Activated gamma-delta T cell treated with Interleukin-2 at 50 U/mL for 16 hours (primary cell): Measurements from ENCODE around the gene LRP4.
A peak's percentile ranks its signal among the peaks of the same experiment; 100 is the strongest.
"Not testable (repeated sequence)": the region's sequence is repeated elsewhere in the genome, so short reads cannot be mapped to it uniquely, and the experiment has no call there.

Source experiments
- DNase-seq: peaks from one replicate; pipeline ENCODE4 v3.0.0-alpha.2; 2020

LRP4 gene

GRCh38 chr11:46918083-46918787, at the start of gene LRP4:
Gene LRP4 (minus strand): TSS chr11:46918550. CDS start chr11:46918379, 171 bp downstream.
- DNase-seq, result peak; percentile 20

- DNase-seq, result no peak
These were observed 49.6 kb upstream of the LRP4 start for GRCh38 chr11:46967962-46968361.

GRCh38 chr11:46966773-46967172, 48.4 kb upstream of the LRP4 start:
- no peak for DNase-seq

GRCh38 chr11:46963844-46964243, 45.5 kb upstream of the LRP4 start:
- DNase-seq, result no peak

- not testable (repeated sequence) for DNase-seq
These were observed 43.5 kb upstream of the LRP4 start for GRCh38 chr11:46961886-46962285.

GRCh38 chr11:46961041-46961440, 42.7 kb upstream of the LRP4 start:
- DNase-seq, result no peak

- no peak for DNase-seq
These were observed 40.4 kb upstream of the LRP4 start for GRCh38 chr11:46958777-46959176.

GRCh38 chr11:46953093-46953492, 34.7 kb upstream of the LRP4 start:
- no peak for DNase-seq

GRCh38 chr11:46952553-46952952, 34.2 kb upstream of the LRP4 start:
- DNase-seq, result no peak

GRCh38 chr11:46951864-46952263, 33.5 kb upstream of the LRP4 start:
- DNase-seq, result no peak

GRCh38 chr11:46949297-46949696, 30.9 kb upstream of the LRP4 start:
- no peak for DNase-seq

GRCh38 chr11:46948378-46949131, 30.2 kb upstream of the LRP4 start:
- no peak for DNase-seq

- DNase-seq, result no peak
These were observed 29.2 kb upstream of the LRP4 start for GRCh38 chr11:46947399-46948077.

- DNase-seq, result no peak
These were observed 26.2 kb upstream of the LRP4 start for GRCh38 chr11:46944356-46945075.

GRCh38 chr11:46942172-46942571, 23.8 kb upstream of the LRP4 start:
- no peak for DNase-seq

GRCh38 chr11:46936138-46937110, 18.1 kb upstream of the LRP4 start, which contains the start of gene CSTPP1:
Gene CSTPP1 (plus strand): TSS chr11:46936761. CDS start chr11:46936806, 45 bp downstream.
- peak; percentile 94 for DNase-seq

- no peak for DNase-seq
These were observed 11.7 kb upstream of the LRP4 start for GRCh38 chr11:46930089-46930488.

- DNase-seq, result not testable (repeated sequence)
These were observed 10.4 kb upstream of the LRP4 start for GRCh38 chr11:46928701-46929100.

- not testable (repeated sequence) for DNase-seq
These were observed 9.6 kb upstream of the LRP4 start for GRCh38 chr11:46927928-46928327.

GRCh38 chr11:46920755-46921154, 2.4 kb upstream of the LRP4 start:
- DNase-seq, result no peak

- no peak for DNase-seq
These were observed 601 bp upstream of the LRP4 start for GRCh38 chr11:46918788-46919513.
